ENCODE results near the gene RAD17. TPM values are rescaled to one million over a fixed set of nuclear protein-coding genes. Genes with fewer than 3 reads are reported as not detected.
"Not testable (repeated sequence)": the region's sequence is repeated elsewhere in the genome, so short reads cannot be mapped to it uniquely, and the experiment has no call there.

Gene RAD17
- total and polyA plus RNA-seq, 2 experiments from 2014 or later = 29.0 to 38.8 TPM

DNA sequence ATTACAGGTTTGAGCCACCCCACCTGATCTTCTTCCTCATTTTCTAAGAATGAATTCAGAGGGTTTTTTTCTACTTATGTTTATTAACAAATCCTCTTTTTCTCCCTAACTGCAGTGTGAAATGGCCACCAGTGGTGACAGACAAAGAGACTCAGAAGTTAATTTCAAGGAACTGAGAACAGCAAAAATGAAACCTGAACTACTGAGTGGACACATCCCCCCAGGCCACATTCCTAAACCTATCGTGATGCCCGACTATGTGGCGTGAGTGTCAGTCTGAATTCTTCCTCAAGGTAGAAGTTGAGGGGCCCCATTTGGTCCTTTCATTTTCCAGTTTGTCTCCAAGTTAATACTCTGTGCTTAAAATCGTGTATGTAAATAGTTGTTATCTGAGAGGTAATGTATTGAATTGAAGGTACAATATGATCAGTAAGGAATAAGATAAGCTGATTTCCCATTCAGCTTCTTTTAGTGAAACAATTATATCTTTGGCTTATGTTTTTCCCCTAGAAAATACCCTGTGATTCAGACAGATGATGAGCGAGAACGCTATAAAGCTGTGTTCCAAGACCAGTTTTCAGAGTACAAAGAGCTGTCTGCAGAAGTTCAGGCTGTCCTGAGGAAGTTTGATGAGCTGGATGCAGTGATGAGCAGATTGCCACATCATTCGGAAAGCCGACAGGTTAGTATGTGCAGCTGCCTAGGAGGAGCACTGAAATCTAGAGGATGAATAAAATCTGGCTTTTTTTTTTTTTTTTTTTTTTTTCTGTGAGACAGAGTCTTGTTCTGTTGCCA, 63.0 kb downstream of the RAD17 start (continued):
- TF ChIP-seq, protein P1, sequence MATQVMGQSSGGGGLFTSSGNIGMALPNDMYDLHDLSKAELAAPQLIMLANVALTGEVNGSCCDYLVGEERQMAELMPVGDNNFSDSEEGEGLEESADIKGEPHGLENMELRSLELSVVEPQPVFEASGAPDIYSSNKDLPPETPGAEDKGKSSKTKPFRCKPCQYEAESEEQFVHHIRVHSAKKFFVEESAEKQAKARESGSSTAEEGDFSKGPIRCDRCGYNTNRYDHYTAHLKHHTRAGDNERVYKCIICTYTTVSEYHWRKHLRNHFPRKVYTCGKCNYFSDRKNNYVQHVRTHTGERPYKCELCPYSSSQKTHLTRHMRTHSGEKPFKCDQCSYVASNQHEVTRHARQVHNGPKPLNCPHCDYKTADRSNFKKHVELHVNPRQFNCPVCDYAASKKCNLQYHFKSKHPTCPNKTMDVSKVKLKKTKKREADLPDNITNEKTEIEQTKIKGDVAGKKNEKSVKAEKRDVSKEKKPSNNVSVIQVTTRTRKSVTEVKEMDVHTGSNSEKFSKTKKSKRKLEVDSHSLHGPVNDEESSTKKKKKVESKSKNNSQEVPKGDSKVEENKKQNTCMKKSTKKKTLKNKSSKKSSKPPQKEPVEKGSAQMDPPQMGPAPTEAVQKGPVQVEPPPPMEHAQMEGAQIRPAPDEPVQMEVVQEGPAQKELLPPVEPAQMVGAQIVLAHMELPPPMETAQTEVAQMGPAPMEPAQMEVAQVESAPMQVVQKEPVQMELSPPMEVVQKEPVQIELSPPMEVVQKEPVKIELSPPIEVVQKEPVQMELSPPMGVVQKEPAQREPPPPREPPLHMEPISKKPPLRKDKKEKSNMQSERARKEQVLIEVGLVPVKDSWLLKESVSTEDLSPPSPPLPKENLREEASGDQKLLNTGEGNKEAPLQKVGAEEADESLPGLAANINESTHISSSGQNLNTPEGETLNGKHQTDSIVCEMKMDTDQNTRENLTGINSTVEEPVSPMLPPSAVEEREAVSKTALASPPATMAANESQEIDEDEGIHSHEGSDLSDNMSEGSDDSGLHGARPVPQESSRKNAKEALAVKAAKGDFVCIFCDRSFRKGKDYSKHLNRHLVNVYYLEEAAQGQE (IDR thresholded peaks at IDR 0.05; ENCODE audit: unreplicated experiment) = no peak
- TF ChIP-seq ZNF331 (CRISPR knock-in tag; IDR thresholded peaks at IDR 0.05; ENCODE audit: low read depth) = no peak
- no peak for TF ChIP-seq NANOG (IDR thresholded peaks at IDR 0.05; ENCODE audit: borderline replicate concordance)
- no peak for TF ChIP-seq EZH2phosphoT487 (IDR thresholded peaks at IDR 0.05; ENCODE audit: unreplicated experiment)
- TF ChIP-seq CREB1 (CRISPR knock-in tag; IDR thresholded peaks at IDR 0.05; ENCODE audit: low read depth) = no peak
- no peak for TF ChIP-seq STAT1 (IDR thresholded peaks at IDR 0.05; ENCODE audit: unreplicated experiment)

DNA sequence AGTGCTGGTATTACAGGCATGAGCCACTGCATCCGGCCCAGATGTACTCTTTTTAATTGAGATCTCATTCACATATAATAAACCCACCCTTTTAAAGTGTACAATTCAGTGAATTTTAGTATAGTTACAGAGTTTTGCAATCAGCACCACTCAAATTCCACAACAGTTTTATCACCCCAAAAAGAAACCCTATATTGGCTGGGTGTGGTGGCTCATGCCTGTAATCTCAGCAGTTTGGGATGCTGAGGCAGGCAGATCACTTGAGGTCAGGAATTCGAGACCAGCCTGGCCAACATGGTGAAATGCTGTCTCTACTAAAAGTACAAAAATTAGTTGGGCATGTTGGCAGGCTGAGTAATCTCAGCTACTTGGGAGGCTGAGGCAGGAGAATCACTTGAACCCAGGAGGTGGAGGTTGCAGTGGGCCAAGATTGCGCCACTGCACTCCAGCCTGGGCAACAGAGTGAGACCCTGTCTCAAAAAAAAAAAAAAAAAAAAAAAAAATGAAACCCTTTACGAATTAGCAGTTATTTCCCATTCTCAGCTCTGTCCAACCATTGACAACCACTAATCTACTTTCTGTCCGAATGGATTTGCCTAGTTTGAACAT, 65.8 kb downstream of the RAD17 start:
- not testable (repeated sequence) for H3K27ac ChIP-seq (ENCODE audit: low read depth); H3K36me3 ChIP-seq (ENCODE audit: insufficient read depth); H4K20me1 ChIP-seq (replicated peaks; ENCODE audit: insufficient read depth); H3K4me1 ChIP-seq (ENCODE audit: insufficient read depth); H3K27ac Mint-ChIP-seq; H3K4me1 Mint-ChIP-seq; H3K9me2 ChIP-seq (ENCODE audit: insufficient read depth); H3K27me3 ChIP-seq (ENCODE audit: insufficient read depth); H3K79me2 ChIP-seq (replicated peaks; ENCODE audit: insufficient read depth); H3F3A ChIP-seq (replicated peaks; ENCODE audit: low read depth); H3K9me3 Mint-ChIP-seq; H2AFZ ChIP-seq; H3K27me3 Mint-ChIP-seq (ENCODE audit: insufficient read depth, low read depth, poor library complexity); H3K4me2 ChIP-seq; ATAC-seq; H3K4me3 ChIP-seq; H3K4me3 Mint-ChIP-seq; DNase-seq (ENCODE audit: low spot score)
- peaks cover 47% of the 10 kb centered on the region for H3K36me3 Mint-ChIP-seq (ENCODE audit: low read depth)

DNA sequence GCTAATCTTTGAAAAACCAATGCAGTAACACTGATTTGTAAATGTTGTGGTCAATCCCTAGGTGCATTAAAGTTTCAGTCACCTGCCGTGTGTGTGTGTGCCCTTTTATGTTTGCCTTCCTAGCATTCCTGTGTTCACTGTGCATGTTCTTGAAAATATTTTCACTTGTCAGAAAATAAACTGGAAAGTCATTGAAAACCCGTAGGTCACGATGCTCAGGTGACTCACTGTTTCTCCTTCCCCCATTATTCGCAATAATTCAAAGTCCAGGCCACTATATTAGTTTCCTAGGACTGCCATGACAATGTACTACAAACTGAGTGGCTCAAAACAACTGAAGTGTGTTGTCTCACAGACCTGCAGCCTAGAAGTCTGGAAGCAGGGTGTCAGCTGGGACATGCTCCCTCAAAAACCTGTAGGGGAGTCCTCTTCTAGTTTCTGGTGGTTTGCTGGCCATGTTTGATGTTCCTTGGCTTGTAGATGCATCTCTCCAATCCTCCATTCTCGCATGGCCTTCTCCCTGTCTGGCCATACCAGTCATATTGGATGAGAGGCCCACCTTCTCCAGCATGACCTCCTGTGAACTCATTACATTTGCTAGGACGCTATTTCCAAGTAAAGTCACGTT, 74.6 kb downstream of the RAD17 start:
- no peak overlapping the region for H2AFZ ChIP-seq
- H3K4me1 ChIP-seq (ENCODE audit: insufficient read depth) = no peaks in the 10 kb centered on the region
- peaks cover 10% of the 10 kb centered on the region; the same call in 2 of the 3 replicates for H3K36me3 Mint-ChIP-seq (ENCODE audit: low read depth)
- no peak overlapping the region for H3K4me3 ChIP-seq
- 0 out of 2 replicates have a peak overlapping the region, but pooled peaks have one; percentile 9 for H3K27ac ChIP-seq (ENCODE audit: low read depth)
- no peaks in the 10 kb centered on the region for H3K9me2 ChIP-seq (ENCODE audit: insufficient read depth)
- peaks cover 2% of the 10 kb centered on the region for H3K27me3 Mint-ChIP-seq (ENCODE audit: insufficient read depth, low read depth, poor library complexity)
- no peaks in the 10 kb centered on the region for H3K36me3 ChIP-seq (ENCODE audit: insufficient read depth)
- no peaks in the 10 kb centered on the region for H4K20me1 ChIP-seq (replicated peaks; ENCODE audit: insufficient read depth)
- H3K4me2 ChIP-seq = no peak overlapping the region
- H3K79me2 ChIP-seq (replicated peaks; ENCODE audit: insufficient read depth) = no peaks in the 10 kb centered on the region
- H3K27ac Mint-ChIP-seq = no peak overlapping the region
- H3K4me1 Mint-ChIP-seq = no peaks in the 10 kb centered on the region
- H3K4me3 Mint-ChIP-seq = no peak overlapping the region
- DNase-seq (ENCODE audit: low spot score) (no peak), ATAC-seq (no peak)
- no peaks in the 10 kb centered on the region for H3K27me3 ChIP-seq (ENCODE audit: insufficient read depth)
- no peaks in the 10 kb centered on the region for H3F3A ChIP-seq (replicated peaks; ENCODE audit: low read depth)
- no peaks in the 10 kb centered on the region for H3K9me3 Mint-ChIP-seq
- TF ChIP-seq EZH2 (IDR thresholded peaks at IDR 0.05; ENCODE audit: low read depth, unreplicated experiment) (no peak), JUNB (IDR thresholded peaks at IDR 0.05; ENCODE audit: unreplicated experiment) (no peak), STAT1 (IDR thresholded peaks at IDR 0.05; ENCODE audit: unreplicated experiment) (no peak), ZNF331 (CRISPR knock-in tag; IDR thresholded peaks at IDR 0.05; ENCODE audit: low read depth) (no peak)
- TF ChIP-seq, protein P2, sequence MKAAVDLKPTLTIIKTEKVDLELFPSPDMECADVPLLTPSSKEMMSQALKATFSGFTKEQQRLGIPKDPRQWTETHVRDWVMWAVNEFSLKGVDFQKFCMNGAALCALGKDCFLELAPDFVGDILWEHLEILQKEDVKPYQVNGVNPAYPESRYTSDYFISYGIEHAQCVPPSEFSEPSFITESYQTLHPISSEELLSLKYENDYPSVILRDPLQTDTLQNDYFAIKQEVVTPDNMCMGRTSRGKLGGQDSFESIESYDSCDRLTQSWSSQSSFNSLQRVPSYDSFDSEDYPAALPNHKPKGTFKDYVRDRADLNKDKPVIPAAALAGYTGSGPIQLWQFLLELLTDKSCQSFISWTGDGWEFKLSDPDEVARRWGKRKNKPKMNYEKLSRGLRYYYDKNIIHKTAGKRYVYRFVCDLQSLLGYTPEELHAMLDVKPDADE (IDR thresholded peaks at IDR 0.05) = no peak
- TF ChIP-seq, protein P3, sequence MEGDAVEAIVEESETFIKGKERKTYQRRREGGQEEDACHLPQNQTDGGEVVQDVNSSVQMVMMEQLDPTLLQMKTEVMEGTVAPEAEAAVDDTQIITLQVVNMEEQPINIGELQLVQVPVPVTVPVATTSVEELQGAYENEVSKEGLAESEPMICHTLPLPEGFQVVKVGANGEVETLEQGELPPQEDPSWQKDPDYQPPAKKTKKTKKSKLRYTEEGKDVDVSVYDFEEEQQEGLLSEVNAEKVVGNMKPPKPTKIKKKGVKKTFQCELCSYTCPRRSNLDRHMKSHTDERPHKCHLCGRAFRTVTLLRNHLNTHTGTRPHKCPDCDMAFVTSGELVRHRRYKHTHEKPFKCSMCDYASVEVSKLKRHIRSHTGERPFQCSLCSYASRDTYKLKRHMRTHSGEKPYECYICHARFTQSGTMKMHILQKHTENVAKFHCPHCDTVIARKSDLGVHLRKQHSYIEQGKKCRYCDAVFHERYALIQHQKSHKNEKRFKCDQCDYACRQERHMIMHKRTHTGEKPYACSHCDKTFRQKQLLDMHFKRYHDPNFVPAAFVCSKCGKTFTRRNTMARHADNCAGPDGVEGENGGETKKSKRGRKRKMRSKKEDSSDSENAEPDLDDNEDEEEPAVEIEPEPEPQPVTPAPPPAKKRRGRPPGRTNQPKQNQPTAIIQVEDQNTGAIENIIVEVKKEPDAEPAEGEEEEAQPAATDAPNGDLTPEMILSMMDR (conservative IDR thresholded peaks at IDR 0.05; ENCODE audit: low read depth in 2 of 2) = no peak
- TF ChIP-seq, protein P1 (IDR thresholded peaks at IDR 0.05; ENCODE audit: unreplicated experiment) = no peak
